Peyer's patch (tissue), 4 donors: ENCODE data around the gene GRAMD4.

Source experiments
- POLR2A ChIP-seq, 2 donors: fragments of 450-650 bp; IDR thresholded peaks; one replicate each; pipeline ENCODE4 v1.5.1; 2017; ENCODE audit warnings: antibody characterized with exemption in 2 of 2, mild to moderate bottlenecking in 2 of 2, moderate library complexity in 2 of 2
- TF ChIP-seq, protein P1 (sequence below), 6 experiments: fragments of 450-650 bp in 4 of 6; fragments of 200-600 bp in 2 of 6; sonication (generic) in 1 of 6; IDR thresholded peaks; one replicate each; pipeline ENCODE4 v1.5.1; 2017 to 2019; ENCODE audit warnings: antibody characterized with exemption in 6 of 6, mild to moderate bottlenecking in 3 of 6, moderate library complexity in 1 of 6

DNA sequence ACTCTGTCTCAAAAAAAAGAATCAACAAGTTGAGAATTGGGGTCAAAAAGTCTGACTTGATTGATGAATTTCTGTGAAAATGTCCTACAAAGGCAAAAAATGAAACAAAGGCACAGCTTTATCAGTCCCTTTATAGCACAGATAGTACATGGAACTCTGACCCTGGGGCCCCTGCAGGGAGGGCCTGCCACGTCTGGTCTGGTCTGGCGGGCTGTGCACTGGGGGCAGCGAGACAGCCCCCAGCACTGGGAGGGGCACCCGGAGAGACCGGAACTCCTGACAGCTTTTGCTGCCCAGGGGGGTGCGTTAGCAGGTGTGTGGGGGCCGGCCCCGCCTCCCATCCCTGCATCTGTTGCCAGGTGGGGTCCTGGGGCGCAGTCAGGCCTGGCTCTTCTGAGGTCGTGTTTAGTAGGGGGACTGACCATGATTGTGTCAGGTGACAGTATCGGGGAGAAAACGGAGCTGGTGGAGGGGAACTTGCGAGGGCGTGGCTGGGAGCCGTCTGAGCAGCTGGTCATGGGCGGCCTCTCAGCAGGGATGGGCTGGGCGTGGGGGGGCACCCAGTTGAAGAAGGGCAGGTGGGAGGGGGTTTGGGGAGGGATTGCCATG, 51.7 kb downstream of the GRAMD4 start:
- TF ChIP-seq POLR2A (IDR thresholded peaks at IDR 0.05): no peak
- TF ChIP-seq, protein P1, sequence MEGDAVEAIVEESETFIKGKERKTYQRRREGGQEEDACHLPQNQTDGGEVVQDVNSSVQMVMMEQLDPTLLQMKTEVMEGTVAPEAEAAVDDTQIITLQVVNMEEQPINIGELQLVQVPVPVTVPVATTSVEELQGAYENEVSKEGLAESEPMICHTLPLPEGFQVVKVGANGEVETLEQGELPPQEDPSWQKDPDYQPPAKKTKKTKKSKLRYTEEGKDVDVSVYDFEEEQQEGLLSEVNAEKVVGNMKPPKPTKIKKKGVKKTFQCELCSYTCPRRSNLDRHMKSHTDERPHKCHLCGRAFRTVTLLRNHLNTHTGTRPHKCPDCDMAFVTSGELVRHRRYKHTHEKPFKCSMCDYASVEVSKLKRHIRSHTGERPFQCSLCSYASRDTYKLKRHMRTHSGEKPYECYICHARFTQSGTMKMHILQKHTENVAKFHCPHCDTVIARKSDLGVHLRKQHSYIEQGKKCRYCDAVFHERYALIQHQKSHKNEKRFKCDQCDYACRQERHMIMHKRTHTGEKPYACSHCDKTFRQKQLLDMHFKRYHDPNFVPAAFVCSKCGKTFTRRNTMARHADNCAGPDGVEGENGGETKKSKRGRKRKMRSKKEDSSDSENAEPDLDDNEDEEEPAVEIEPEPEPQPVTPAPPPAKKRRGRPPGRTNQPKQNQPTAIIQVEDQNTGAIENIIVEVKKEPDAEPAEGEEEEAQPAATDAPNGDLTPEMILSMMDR (IDR thresholded peaks at IDR 0.05): no peak
